ENCODE results near the gene BMAL2.

Gene BMAL2

DNA sequence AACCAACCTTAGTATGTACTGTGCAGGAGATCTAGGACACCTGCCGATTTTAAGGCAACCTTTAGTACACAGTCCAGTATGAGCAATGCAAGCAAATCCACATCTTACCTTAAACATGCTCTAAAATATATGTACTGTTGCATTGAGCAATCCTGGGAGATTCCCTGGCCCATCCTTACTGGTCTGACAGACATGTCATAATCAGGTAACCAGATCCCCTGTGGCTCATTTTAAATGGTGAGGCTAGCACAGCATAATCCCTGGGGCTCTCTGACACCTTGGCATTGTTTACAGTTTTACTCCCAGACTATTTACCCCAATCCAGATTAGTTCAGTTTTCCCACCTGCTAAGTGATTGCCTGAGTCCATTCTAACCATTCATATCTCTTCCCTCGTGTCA, 15.1 kb downstream of the BMAL2 start:
- TF ChIP-seq Cebpa-rat (IDR thresholded peaks at IDR 0.05) = no peak
- H3K4me1 ChIP-seq = no peaks in the 10 kb centered on the region
- H3K4me2 ChIP-seq = no peak overlapping the region
- H3K9me3 ChIP-seq = no peaks in the 10 kb centered on the region
- no peaks in the 10 kb centered on the region for H3K27me3 ChIP-seq
- no peak overlapping the region for H3K4me3 ChIP-seq
- no peak overlapping the region for H3K27ac ChIP-seq
- H3K9ac ChIP-seq = no peak overlapping the region
- H3K36me3 ChIP-seq = no peaks in the 10 kb centered on the region
- no peaks in the 10 kb centered on the region for H4K20me1 ChIP-seq

DNA sequence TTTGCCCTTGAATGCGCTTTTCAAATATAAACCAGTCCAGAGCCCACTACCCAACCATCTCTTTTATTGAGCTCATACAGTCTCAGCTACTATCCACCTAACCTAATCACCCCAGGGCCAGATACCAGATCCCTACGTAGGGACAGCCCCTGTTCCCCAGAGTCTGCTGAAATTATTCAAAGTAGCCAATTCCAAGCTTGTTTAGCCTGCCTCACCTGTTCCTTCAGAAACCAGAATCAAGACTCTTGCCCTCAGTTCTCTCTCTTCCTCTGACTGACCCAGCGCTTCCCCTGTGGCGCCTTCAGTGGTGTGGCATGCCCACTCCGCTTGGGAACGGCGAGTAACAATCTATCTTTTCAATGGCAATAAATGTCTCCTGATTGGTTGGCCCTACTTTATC, 18.8 kb downstream of the BMAL2 start:
- no peaks in the 10 kb centered on the region for H4K20me1 ChIP-seq
- no peak overlapping the region for H3K27ac ChIP-seq
- no peak for TF ChIP-seq Cebpa-rat (IDR thresholded peaks at IDR 0.05)
- no peak overlapping the region for H3K4me3 ChIP-seq
- H3K36me3 ChIP-seq = no peaks in the 10 kb centered on the region
- H3K27me3 ChIP-seq = no peaks in the 10 kb centered on the region
- H3K9me3 ChIP-seq = no peaks in the 10 kb centered on the region
- no peak overlapping the region for H3K9ac ChIP-seq
- no peak overlapping the region for H3K4me2 ChIP-seq
- no peaks in the 10 kb centered on the region for H3K4me1 ChIP-seq

DNA sequence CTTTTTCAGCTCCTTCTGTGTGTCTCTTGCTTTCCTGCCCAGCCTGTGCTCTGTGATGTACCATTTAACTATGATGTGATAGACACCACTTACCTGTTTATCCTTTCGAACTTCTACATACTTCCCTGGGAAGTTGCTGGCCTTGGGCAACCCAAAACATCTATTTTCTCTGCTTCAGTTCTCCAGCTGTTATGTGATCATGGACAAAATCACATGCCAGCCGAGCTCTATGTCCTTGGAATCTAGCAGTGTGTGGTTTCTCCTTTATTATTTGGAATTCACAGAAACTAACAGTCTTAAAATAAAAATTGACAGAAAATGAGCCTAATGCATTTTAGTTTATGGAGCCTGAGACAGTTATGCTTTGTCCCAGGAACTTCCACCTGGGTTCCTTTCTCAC, 22.9 kb downstream of the BMAL2 start:
- Histone ChIP-seq H3K9me3 (no peaks in the 10 kb centered on the region), H3K9ac (no peak overlapping the region), H3K27me3 (no peaks in the 10 kb centered on the region), H3K4me2 (no peak overlapping the region), H3K4me3 (no peak overlapping the region), H4K20me1 (no peaks in the 10 kb centered on the region), H3K27ac (no peak overlapping the region), H3K36me3 (no peaks in the 10 kb centered on the region), H3K4me1 (no peaks in the 10 kb centered on the region)
- no peak for TF ChIP-seq Cebpa-rat (IDR thresholded peaks at IDR 0.05)

DNA sequence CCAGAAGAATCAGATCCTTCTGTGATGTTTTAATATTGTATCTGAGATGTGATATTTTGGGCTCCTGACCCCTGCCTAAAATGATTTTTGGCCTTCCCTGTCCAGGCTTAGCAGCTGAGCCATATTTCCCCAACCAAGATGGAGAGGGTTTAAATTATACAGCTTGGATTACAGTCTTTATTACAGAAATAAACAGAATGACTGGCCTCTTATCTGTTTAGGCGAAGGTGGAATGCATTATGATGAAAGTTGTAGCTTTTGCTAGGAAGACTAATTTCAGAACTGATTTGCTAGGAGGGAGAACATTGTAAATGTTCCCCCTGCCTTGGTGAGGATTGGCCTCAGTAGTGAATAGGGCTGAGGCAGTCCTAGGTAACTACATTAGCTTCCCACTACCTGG, 23.3 kb downstream of the BMAL2 start:
- Histone ChIP-seq H3K27me3 (no peaks in the 10 kb centered on the region), H3K9ac (no peak overlapping the region), H3K4me2 (no peak overlapping the region), H3K4me3 (no peak overlapping the region), H3K27ac (no peak overlapping the region), H3K9me3 (no peaks in the 10 kb centered on the region), H3K4me1 (no peaks in the 10 kb centered on the region), H3K36me3 (no peaks in the 10 kb centered on the region), H4K20me1 (no peaks in the 10 kb centered on the region)
- no peak for TF ChIP-seq Cebpa-rat (IDR thresholded peaks at IDR 0.05)

DNA sequence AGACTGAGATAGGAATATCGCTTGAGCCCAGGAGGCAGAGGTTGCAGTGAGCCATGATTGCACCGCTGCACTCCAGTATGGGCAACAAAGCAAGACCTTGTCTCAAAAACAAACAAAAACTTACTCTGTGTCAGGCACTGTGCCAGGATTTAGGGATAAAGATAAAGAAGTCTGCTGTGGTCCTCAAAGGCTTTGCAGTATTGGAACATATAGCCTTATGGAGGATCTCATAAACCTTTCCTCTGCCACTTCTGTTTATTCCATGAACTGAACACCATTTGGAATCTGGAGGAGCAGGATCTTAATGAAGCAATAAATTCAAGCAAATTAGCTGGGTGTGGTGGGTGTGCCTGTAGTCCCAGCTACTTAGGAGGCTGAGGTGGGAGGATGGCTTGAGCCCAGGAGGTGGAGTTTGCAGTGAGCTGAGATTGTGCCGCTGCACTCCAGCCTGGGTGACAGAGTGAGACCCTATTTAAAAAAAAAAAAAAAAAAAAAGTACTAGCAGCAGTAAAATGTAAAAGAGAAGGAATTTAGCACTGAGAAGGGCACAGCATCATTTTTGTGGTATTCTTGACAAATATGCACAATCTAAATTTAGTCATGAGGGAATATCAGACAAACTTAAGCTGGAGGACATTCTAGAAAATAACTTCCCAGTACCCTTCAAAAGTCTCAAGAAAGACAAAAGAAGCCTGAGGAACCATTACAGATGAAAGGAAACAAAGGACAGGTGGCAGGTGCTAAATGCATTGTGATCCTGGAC, 27.1 kb downstream of the BMAL2 start:
- Histone ChIP-seq H3K36me3 (no peaks in the 10 kb centered on the region), H3K4me1 (no peaks in the 10 kb centered on the region), H4K20me1 (no peaks in the 10 kb centered on the region), H3K9ac (no peak overlapping the region), H3K4me2 (no peak overlapping the region), H3K9me3 (peaks cover 4% of the 10 kb centered on the region; the same call in 1 of the 2 replicates), H3K27ac (no peak overlapping the region), H3K4me3 (no peak overlapping the region), H3K27me3 (no peaks in the 10 kb centered on the region)
- TF ChIP-seq Cebpa-rat (IDR thresholded peaks at IDR 0.05) = no peak

DNA sequence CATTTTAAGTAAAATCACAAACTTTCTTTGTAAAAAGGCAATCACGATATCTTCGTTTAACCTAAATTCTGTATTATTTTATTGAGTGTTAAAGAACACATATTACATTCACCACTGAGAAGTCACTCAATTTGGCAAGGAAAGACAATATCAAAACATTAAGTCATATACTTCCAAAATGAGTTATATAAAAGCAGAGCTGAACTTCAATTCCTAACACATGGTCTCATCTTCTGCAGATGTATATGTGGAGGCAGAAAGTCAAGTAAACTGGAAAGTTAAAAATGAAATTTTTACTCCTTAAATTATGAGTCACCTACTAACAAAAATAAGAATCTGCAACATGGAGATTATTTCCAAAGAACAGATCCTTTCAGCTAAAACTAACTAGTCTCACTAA, 28.7 kb downstream of the BMAL2 start:
- Histone ChIP-seq H4K20me1 (no peaks in the 10 kb centered on the region), H3K27ac (no peak overlapping the region), H3K36me3 (no peaks in the 10 kb centered on the region), H3K27me3 (no peaks in the 10 kb centered on the region), H3K4me2 (no peak overlapping the region), H3K9ac (no peak overlapping the region), H3K4me1 (no peaks in the 10 kb centered on the region), H3K9me3 (peaks cover 4% of the 10 kb centered on the region; the same call in 1 of the 2 replicates), H3K4me3 (no peak overlapping the region)
- no peak for TF ChIP-seq Cebpa-rat (IDR thresholded peaks at IDR 0.05)

DNA sequence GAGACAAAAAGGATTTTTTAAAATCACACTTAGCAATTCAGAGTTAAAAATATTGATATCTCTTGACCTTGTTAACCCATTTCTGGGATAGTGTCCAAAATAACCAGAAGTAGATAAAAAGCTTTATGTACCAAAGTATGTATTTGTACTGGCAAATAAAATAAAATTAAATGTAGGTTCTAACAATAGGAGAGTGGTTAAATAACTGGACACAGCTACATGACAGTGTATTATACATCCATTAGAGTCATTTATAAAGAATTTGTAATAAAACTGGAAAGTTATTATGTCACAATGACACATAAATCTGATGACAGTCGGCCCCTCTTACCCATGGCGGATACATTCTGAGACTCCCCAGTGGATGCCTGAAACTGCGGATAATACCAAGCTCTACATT, 34.0 kb downstream of the BMAL2 start:
- Histone ChIP-seq H3K9ac (no peak overlapping the region), H3K4me2 (no peak overlapping the region), H3K36me3 (no peaks in the 10 kb centered on the region), H3K27me3 (no peaks in the 10 kb centered on the region), H3K9me3 (peaks cover 4% of the 10 kb centered on the region; the same call in 1 of the 2 replicates), H3K4me1 (no peaks in the 10 kb centered on the region), H4K20me1 (no peaks in the 10 kb centered on the region), H3K27ac (no peak overlapping the region), H3K4me3 (no peak overlapping the region)
- TF ChIP-seq Cebpa-rat (IDR thresholded peaks at IDR 0.05) = no peak

DNA sequence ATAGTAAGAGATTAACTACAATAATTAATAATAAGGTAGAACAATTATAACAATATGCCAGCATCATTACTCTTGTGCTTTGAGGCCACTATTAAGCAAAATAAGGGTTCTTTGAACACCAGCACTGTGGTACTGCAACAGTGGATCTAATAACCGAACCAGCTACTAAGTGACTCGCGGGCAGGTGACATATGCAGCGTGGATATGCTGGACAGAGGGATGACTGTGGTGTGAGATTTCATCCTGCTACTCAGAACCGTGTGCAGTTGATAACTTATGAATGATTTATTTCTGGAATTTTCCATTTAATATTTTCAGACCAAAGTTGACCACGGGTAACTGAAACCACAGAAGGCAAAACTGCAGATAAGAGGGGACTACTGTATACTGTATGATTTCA, 34.4 kb downstream of the BMAL2 start:
- no peak overlapping the region for H3K27ac ChIP-seq

DNA sequence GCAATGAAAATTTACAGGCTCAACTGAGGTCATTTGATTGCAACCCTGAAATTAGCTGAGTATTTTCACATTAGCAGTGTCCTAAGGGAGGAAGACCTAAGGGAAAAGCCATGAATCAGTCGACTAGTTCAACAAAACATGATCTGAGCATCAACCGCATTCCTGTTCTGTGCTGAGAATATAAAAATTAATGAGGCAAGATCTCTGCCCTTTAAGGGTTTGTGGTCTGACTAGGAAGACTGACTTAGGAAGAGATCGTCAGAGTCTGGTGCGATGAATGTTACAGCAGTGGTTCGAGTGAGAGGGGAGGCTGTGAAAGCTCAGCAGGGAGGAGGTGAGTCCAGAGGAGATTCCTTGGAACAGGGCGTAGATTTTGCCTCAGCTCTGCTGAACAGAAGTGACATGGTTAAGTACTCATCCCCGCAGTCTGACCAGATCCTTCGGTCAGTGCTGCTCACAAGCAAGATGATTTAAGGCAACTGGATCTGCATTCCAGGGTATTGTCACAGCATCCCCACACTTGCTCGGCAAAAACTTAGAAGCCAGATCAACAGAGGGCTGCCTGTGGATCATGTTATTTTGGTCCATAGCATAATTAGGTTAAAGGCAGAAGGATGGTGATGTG, 49.6 kb downstream of the BMAL2 start:
- no peak for TF ChIP-seq Cebpa-rat (IDR thresholded peaks at IDR 0.05)
- H3K9ac ChIP-seq = no peak overlapping the region
- H3K27me3 ChIP-seq = no peaks in the 10 kb centered on the region
- no peak overlapping the region for H3K27ac ChIP-seq
- no peak overlapping the region for H3K4me3 ChIP-seq
- no peak overlapping the region for H3K4me2 ChIP-seq
- H3K9me3 ChIP-seq = no peaks in the 10 kb centered on the region
- no peaks in the 10 kb centered on the region for H3K36me3 ChIP-seq
- H3K4me1 ChIP-seq = peaks cover 17% of the 10 kb centered on the region
- H4K20me1 ChIP-seq = no peaks in the 10 kb centered on the region

More for the DNA sequence above, 34.4 kb downstream of the BMAL2 start:
- TF ChIP-seq Cebpa-rat (IDR thresholded peaks at IDR 0.05) = no peak
- Histone ChIP-seq H3K4me1 (no peaks in the 10 kb centered on the region), H3K36me3 (no peaks in the 10 kb centered on the region), H4K20me1 (no peaks in the 10 kb centered on the region), H3K9me3 (peaks cover 4% of the 10 kb centered on the region; the same call in 1 of the 2 replicates), H3K4me3 (no peak overlapping the region), H3K9ac (no peak overlapping the region), H3K27me3 (no peaks in the 10 kb centered on the region), H3K4me2 (no peak overlapping the region)
